ENCODE measurements around the gene OBSCN. TPM values are rescaled to one million over a fixed set of nuclear protein-coding genes. Genes with fewer than 3 reads are reported as not detected.
A peak's percentile ranks its signal among the peaks of the same experiment; 100 is the strongest.

The OBSCN gene
- total and polyA plus RNA-seq, 2 of the 13 experiments (the other 11 are each of a cell fraction or from before 2014, with no cell fraction given) = 0.20 TPM

- TF ChIP-seq ZNF800 (CRISPR knock-in tag; IDR thresholded peaks at IDR 0.05) (0 out of 2 replicates have a peak, but pooled peaks have one; percentile 7), HMG20B (CRISPR knock-in tag; conservative IDR thresholded peaks at IDR 0.05) (0 out of 2 replicates have a peak, but pooled peaks have one; percentile 40), KDM5A (IDR thresholded peaks at IDR 0.05; ENCODE audit: borderline replicate concordance, low read length) (0 out of 2 replicates have a peak, but pooled peaks have one; percentile 7), GTF3A (CRISPR knock-in tag; conservative IDR thresholded peaks at IDR 0.05) (0 out of 2 replicates have a peak, but pooled peaks have one; percentile 3), ZNF263 (CRISPR knock-in tag; IDR thresholded peaks at IDR 0.05) (peak; percentile 41; the same call in 1 of the 2 replicates), ZC3H13 (CRISPR knock-in tag; IDR thresholded peaks at IDR 0.05) (0 out of 2 replicates have a peak, but pooled peaks have one; percentile 37), ZBTB33 (CRISPR knock-in tag; IDR thresholded peaks at IDR 0.05) (peak; percentile 75), KMT2B (CRISPR knock-in tag; IDR thresholded peaks at IDR 0.05) (0 out of 2 replicates have a peak, but pooled peaks have one; percentile 15), HNF1B (CRISPR knock-in tag; IDR thresholded peaks at IDR 0.05) (0 out of 2 replicates have a peak, but pooled peaks have one; percentile 48), PAF1 (CRISPR knock-in tag; IDR thresholded peaks at IDR 0.05) (0 out of 2 replicates have a peak, but pooled peaks have one; percentile 31), DPF2 (CRISPR knock-in tag; IDR thresholded peaks at IDR 0.05; ENCODE audit: borderline replicate concordance, low read depth) (no peak), ZNF615 (CRISPR knock-in tag; IDR thresholded peaks at IDR 0.05; ENCODE audit: borderline replicate concordance) (no peak), DZIP1 (CRISPR knock-in tag; IDR thresholded peaks at IDR 0.05) (no peak), FOXA3 (CRISPR knock-in tag; IDR thresholded peaks at IDR 0.05) (0 out of 2 replicates have a peak, but pooled peaks have one; percentile 5), ZNF446 (CRISPR knock-in tag; IDR thresholded peaks at IDR 0.05) (no peak), HIVEP1 (CRISPR knock-in tag; IDR thresholded peaks at IDR 0.05) (no peak), AGO1 (IDR thresholded peaks at IDR 0.05; ENCODE audit: low read depth, low read length, poor library complexity, severe bottlenecking) (no peak), IKZF5 (CRISPR knock-in tag; IDR thresholded peaks at IDR 0.05) (0 out of 2 replicates have a peak, but pooled peaks have one; percentile 9)
Observed at GRCh38 chr1:228164561-228165371, 43.1 kb upstream of the OBSCN start (continued).
